ENCODE data around the gene ADAMTS9. TPM values are rescaled to one million over a fixed set of nuclear protein-coding genes. Genes with fewer than 3 reads are reported as not detected.

The ADAMTS9 gene
- total RNA-seq, 2 donors from 2014 or later, result 4.4 to 14.3 TPM

DNA sequence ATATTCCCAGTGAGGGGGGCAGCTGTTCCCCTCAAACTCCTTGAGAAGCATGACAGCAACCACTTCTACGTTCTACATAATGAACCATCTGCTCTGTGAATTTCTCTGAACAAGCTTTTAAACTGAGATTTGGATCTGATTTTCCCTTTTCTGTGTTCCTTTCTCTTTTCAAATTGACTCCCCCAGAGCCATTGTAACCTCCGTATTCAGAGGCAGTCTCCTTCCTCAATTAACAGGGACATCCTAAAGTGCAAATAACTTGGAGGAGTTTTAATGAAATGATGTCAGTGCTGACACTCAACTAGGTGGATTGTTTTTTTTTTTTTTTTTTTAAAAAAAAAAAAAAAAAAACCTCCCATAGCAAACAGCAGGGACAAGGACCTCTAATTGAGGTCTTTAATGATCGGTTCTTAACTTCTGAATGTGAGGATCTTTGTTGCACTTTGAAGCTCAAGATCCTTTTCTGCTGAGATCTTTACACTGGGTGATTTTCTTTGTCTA, 48.8 kb downstream of the ADAMTS9 start:
- intact Hi-C loops (cut with DNase I), result no loop called here
- Histone ChIP-seq H3K36me3 (no peaks in the 10 kb centered on the region), H3K9me3 (no peaks in the 10 kb centered on the region), H3K27ac (no peak overlapping the region), H3K27me3 (no peaks in the 10 kb centered on the region), H3K4me3 (no peak overlapping the region), H3K4me1 (no peaks in the 10 kb centered on the region), H3K9ac (ENCODE audit: low read depth in 2 of 2, low read length in 2 of 2) (no peak overlapping the region)
- no peak for DNase-seq
- TF ChIP-seq, protein P1, sequence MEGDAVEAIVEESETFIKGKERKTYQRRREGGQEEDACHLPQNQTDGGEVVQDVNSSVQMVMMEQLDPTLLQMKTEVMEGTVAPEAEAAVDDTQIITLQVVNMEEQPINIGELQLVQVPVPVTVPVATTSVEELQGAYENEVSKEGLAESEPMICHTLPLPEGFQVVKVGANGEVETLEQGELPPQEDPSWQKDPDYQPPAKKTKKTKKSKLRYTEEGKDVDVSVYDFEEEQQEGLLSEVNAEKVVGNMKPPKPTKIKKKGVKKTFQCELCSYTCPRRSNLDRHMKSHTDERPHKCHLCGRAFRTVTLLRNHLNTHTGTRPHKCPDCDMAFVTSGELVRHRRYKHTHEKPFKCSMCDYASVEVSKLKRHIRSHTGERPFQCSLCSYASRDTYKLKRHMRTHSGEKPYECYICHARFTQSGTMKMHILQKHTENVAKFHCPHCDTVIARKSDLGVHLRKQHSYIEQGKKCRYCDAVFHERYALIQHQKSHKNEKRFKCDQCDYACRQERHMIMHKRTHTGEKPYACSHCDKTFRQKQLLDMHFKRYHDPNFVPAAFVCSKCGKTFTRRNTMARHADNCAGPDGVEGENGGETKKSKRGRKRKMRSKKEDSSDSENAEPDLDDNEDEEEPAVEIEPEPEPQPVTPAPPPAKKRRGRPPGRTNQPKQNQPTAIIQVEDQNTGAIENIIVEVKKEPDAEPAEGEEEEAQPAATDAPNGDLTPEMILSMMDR (IDR thresholded peaks at IDR 0.05), result no peak

DNA sequence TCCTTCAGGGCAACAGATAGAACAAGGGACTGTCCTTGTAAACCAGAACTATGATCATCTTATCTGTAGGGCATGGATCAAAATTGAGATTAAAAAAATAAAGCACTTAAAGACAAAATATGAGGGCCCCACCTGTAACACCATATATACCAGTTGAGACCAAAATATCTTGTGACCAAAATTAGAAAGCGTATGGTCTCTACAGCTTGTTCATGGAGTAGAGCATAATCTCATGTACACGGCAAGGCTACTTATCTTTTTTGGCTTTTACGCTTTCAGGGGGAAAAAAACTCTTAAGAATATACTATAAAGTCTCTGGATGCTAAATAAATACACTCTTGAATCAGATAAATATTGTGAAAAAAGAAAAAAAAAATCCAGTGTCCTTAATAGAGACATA, 49.3 kb downstream of the ADAMTS9 start:
- no peak overlapping the region for H3K4me3 ChIP-seq
- intact Hi-C loops (cut with DNase I), result no loop called here
- no peaks in the 10 kb centered on the region for H3K9me3 ChIP-seq
- no peak overlapping the region for H3K27ac ChIP-seq
- no peaks in the 10 kb centered on the region for H3K27me3 ChIP-seq
- H3K9ac ChIP-seq (ENCODE audit: low read depth in 2 of 2, low read length in 2 of 2), result no peak overlapping the region
- TF ChIP-seq, protein P1 (IDR thresholded peaks at IDR 0.05), result no peak
- no peaks in the 10 kb centered on the region for H3K4me1 ChIP-seq
- DNase-seq, result no peak
- H3K36me3 ChIP-seq, result no peaks in the 10 kb centered on the region

DNA sequence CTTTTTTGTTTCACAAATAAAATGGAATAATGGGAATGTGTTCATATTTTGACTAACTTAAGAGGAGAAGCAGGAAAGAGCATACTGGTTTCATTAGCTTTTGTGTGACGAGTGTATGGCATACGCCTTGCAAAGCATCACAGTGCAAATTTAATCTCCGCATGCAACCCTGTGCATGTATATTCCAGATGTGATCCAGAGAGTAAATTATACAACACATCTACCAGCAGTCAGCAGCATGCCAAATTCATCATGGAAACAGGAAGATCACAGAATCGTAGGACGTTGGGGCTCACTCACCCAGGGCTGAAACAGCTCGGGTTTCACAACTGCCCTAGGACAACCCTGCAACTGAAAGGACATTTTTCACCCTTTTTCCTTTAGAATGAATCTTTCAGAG, 53.4 kb downstream of the ADAMTS9 start:
- Histone ChIP-seq H3K36me3 (no peaks in the 10 kb centered on the region), H3K9me3 (no peaks in the 10 kb centered on the region), H3K4me1 (no peaks in the 10 kb centered on the region), H3K27me3 (no peaks in the 10 kb centered on the region), H3K9ac (ENCODE audit: low read depth in 2 of 2, low read length in 2 of 2) (no peak overlapping the region), H3K4me3 (no peak overlapping the region), H3K27ac (no peak overlapping the region)
- TF ChIP-seq, protein P1 (IDR thresholded peaks at IDR 0.05), result no peak
- intact Hi-C loops (cut with DNase I), result no loop called here
- DNase-seq, result no peak

DNA sequence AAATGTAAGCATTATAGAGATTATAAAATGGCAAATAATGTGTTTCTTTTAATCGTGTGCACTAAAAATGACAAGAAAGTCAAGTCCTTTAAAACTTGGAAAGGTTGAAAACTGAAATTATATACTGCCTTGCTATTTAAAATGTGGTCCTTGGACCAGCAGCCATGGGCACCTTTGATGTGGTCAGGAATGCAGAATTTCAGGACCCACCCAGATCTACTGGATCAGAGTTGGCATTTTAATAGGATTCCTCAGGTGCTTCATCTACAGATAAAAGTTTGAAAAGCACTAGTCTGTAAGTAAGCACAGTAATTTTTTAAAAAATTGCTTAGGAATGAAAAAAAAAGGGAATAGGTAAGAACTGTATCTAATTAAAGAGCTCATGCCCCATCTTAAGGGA, 55.8 kb downstream of the ADAMTS9 start:
- Histone ChIP-seq H3K36me3 (no peaks in the 10 kb centered on the region), H3K27me3 (no peaks in the 10 kb centered on the region)
- intact Hi-C loops (cut with DNase I), result no loop called here

DNA sequence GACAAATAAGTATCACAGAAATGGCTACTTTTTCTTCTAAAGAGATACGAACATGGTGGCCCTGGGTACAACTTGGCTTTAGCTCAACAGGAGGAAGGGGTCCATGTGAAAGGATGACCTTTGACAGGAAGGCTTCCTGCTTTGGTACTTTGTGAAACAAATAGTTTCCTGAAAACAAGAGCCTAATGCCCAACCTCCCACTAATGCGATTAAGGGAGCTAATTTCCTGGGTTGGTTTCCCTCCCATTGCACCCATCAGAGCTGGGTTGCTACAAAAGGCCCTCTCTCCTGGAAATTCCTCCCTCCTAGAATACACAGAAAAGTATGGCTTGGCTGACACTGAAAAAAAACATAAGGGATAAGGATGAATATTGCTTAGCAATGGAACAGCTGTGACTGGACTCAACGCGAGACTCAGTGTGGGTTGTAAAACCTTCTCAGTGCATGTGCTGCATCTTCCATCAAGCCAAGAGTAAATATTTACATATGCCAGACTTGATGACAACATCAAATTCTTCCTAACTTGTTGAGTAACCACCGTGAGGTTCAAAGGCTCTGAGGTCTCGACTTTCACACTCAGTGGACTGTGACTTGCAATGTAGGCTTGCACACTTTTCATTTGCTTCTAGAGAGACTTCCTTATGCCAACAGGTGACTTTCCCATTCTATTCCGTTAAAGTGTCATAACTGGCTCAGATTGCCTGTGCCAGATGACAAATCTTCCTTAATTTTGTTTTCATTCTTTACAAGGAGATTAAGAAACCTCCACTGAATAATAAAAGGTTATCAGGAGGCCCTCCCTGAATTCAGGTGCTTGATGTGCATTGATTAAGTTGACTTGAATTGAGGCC, 60.1 kb downstream of the ADAMTS9 start:
- Histone ChIP-seq H3K36me3 (no peaks in the 10 kb centered on the region), H3K9me3 (no peaks in the 10 kb centered on the region), H3K4me1 (no peaks in the 10 kb centered on the region), H3K27ac (no peak overlapping the region), H3K9ac (ENCODE audit: low read depth in 2 of 2, low read length in 2 of 2) (no peak overlapping the region), H3K4me3 (no peak overlapping the region), H3K27me3 (no peaks in the 10 kb centered on the region)
- intact Hi-C loops (cut with DNase I), result no loop called here
- TF ChIP-seq, protein P1 (IDR thresholded peaks at IDR 0.05), result no peak
- no peak for DNase-seq

More for the DNA sequence above, 55.8 kb downstream of the ADAMTS9 start:
- no peaks in the 10 kb centered on the region for H3K4me1 ChIP-seq
- H3K27ac ChIP-seq, result no peak overlapping the region
- H3K9me3 ChIP-seq, result no peaks in the 10 kb centered on the region
- H3K9ac ChIP-seq (ENCODE audit: low read depth in 2 of 2, low read length in 2 of 2), result no peak overlapping the region
- no peak overlapping the region for H3K4me3 ChIP-seq
- TF ChIP-seq, protein P1 (IDR thresholded peaks at IDR 0.05), result no peak
- DNase-seq, result no peak

Data from colonic mucosa (tissue), 4 donors.